Breast epithelium (tissue), 3 donors: ENCODE results near the gene SPANXN5.

Experiments used
- CTCF ChIP-seq, 3 donors: fragments of 450-650 bp; IDR thresholded peaks; one replicate each; pipeline ENCODE4 v1.5.1; 2016 to 2017; ENCODE audit warnings: antibody characterized with exemption in 3 of 3, mild to moderate bottlenecking in 3 of 3, moderate library complexity in 3 of 3
- POLR2A ChIP-seq: fragments of 450-650 bp; IDR thresholded peaks from one replicate; pipeline ENCODE4 v1.6.1; 2016; ENCODE audit warnings: antibody characterized with exemption, mild to moderate bottlenecking, moderate library complexity

GRCh38 chrX:52811065-52811625, 13.9 kb upstream of the SPANXN5 start, which contains the start of gene XAGE5:
- TF ChIP-seq POLR2A (no peak), CTCF (IDR thresholded peaks at IDR 0.05) (no peak)
